IMR-90 (cell line): ENCODE data around the gene TEX14.

ENCODE experiments used
- BHLHE40 ChIP-seq: fragments of 150-350 bp; IDR thresholded peaks from 2 replicates; pipeline ENCODE4 v1.6.1; 2016; ENCODE audit warnings: mild to moderate bottlenecking, low read depth, low read length
- CEBPB ChIP-seq: IDR thresholded peaks from 2 replicates; pipeline ENCODE4 v1.6.1; 2012; ENCODE audit warnings: low read depth, low read length, improper control_type of control experiment
- POLR2A ChIP-seq: IDR thresholded peaks from 2 replicates; pipeline ENCODE4 v1.6.1; 2012; ENCODE audit warnings: mild to moderate bottlenecking, low read depth, low read length
- RAD21 ChIP-seq: IDR thresholded peaks from 2 replicates; pipeline ENCODE4 v1.6.1; 2012; ENCODE audit warnings: low read length, improper control_type of control experiment
- RFX5 ChIP-seq: IDR thresholded peaks from 2 replicates; pipeline ENCODE4 v1.8.0; 2012; ENCODE audit warnings: low read depth, mild to moderate bottlenecking, low read length, moderate library complexity
- SMC3 ChIP-seq: fragments of 150-350 bp; IDR thresholded peaks from 2 replicates; pipeline ENCODE4 v1.6.1; 2016; ENCODE audit warnings: low read depth, mild to moderate bottlenecking, antibody characterized with exemption, low read length, moderate library complexity
- TF ChIP-seq, protein P1 (sequence below): conservative IDR thresholded peaks from 2 replicates; pipeline ENCODE4 v1.5.1; 2012; ENCODE audit warnings: mild to moderate bottlenecking, low read depth, low read length, improper control_type of control experiment
- TF ChIP-seq, protein P2 (sequence below): fragments of 150-350 bp; IDR thresholded peaks from 2 replicates; pipeline ENCODE4 v1.6.1; 2017; ENCODE audit warnings: mild to moderate bottlenecking, antibody characterized with exemption, low read length, low read depth

DNA sequence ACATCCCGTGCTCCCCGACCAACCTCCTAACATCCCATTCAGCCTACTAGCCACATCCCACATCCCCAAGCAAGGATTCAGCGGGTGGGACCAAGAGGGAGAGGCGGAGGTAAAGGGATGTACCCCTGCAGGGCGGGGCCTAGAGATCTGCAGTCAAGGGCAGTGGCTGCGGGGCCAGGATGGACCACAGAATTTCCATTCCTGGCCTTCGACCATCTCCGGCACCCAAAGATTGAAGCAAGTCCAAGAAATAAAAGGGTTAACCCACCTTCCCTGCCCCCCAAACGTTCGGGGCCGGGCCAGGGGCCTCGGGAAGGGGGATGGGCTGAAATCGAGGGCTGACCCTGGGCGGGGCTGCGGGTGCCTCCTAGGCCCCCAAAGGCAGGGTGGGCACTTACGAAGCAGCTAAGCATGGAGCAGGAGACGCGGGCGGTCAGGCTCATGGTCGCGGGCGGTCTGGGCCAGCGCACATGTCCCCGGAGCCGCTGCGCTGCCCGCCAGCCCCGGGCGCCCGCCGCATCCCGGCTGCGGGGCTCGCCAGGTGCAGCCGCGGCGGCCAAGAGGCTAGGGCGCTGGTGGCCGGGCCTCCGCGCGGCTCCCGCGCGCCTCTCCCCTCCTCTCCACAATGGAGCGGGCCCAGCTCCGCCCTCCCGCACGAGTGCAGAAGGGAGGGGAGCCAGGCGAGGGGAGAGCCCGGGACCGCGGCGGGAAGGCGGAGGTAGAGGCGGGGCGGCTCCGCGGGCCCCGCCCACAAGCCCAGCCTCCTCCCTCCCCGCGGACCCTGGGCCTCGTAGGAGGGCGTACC, 177.7 kb downstream of the TEX14 start, which contains the start of gene MTMR4:
- peak; percentile 74 for TF ChIP-seq BHLHE40
- no peak for TF ChIP-seq RFX5
- TF ChIP-seq, protein P1, sequence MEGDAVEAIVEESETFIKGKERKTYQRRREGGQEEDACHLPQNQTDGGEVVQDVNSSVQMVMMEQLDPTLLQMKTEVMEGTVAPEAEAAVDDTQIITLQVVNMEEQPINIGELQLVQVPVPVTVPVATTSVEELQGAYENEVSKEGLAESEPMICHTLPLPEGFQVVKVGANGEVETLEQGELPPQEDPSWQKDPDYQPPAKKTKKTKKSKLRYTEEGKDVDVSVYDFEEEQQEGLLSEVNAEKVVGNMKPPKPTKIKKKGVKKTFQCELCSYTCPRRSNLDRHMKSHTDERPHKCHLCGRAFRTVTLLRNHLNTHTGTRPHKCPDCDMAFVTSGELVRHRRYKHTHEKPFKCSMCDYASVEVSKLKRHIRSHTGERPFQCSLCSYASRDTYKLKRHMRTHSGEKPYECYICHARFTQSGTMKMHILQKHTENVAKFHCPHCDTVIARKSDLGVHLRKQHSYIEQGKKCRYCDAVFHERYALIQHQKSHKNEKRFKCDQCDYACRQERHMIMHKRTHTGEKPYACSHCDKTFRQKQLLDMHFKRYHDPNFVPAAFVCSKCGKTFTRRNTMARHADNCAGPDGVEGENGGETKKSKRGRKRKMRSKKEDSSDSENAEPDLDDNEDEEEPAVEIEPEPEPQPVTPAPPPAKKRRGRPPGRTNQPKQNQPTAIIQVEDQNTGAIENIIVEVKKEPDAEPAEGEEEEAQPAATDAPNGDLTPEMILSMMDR: no peak
- no peak; the same call in 1 of the 2 replicates for TF ChIP-seq POLR2A
- TF ChIP-seq, protein P2, sequence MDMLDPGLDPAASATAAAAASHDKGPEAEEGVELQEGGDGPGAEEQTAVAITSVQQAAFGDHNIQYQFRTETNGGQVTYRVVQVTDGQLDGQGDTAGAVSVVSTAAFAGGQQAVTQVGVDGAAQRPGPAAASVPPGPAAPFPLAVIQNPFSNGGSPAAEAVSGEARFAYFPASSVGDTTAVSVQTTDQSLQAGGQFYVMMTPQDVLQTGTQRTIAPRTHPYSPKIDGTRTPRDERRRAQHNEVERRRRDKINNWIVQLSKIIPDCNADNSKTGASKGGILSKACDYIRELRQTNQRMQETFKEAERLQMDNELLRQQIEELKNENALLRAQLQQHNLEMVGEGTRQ: no peak
- TF ChIP-seq SMC3: no peak
- no peak for TF ChIP-seq CEBPB
- TF ChIP-seq RAD21: no peak
